Keratinocyte (primary cell): ENCODE measurements around the gene WDR70.

Experiments used
- EZH2 ChIP-seq: IDR thresholded peaks from one replicate; pipeline ENCODE4 v1.6.1; 2012; ENCODE audit warnings: inconsistent platforms, mild to moderate bottlenecking, low read length, moderate library complexity
- TF ChIP-seq, protein P1 (sequence below), 3 experiments: IDR thresholded peaks in 1 of 3; conservative IDR thresholded peaks in 1 of 3; optimal IDR thresholded peaks in 1 of 3; 2 replicates in 2 of 3; 3 replicates in 1 of 3; pipeline versions ENCODE3 to v1.5.1; 2011; ENCODE audit warnings: low read length in 3 of 3, mild to moderate bottlenecking in 3 of 3, moderate library complexity in 2 of 3, control low read depth in 1 of 3, inconsistent platforms in 1 of 3; ENCODE audit not compliant: insufficient read depth in 2 of 3; ENCODE audit errors: extremely low read depth in 1 of 3

DNA sequence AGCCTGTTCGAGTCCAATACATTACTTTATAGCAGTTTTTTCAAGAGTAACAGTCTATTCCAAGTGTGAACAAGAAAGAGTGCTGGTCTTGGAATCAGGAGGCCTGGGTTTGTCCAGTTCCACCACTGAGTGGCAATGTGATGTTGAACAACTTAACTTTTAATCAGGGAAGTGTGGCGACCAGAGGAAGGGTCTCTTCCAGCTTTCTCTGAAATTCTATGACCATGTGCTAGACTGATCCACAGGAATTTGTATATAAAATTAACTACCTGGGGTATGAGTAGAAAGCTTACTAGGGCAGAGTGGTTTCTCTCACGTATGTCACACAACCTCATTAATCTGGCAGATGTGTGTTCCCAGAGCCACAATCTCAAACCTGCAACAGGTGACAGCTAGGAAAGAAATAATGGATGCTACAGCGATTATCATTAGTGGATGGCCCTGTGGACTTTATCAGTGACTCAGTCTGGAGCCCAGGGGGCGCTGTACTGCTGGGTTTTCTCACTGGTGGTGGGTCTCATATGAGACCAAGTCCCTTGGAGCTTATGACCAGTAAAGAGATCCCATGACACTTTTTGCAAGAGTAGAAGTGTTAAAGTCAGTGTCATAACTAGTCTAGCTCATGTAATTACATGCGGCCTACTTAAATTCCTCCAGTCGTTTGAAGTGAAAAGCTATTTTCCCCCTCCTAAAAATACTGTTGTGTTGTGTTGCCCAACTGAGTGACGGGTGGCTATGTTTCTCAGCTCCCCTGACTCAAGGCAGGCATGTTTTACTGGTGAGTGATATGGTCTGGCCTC, 344.2 kb downstream of the WDR70 start:
- TF ChIP-seq, protein P1, sequence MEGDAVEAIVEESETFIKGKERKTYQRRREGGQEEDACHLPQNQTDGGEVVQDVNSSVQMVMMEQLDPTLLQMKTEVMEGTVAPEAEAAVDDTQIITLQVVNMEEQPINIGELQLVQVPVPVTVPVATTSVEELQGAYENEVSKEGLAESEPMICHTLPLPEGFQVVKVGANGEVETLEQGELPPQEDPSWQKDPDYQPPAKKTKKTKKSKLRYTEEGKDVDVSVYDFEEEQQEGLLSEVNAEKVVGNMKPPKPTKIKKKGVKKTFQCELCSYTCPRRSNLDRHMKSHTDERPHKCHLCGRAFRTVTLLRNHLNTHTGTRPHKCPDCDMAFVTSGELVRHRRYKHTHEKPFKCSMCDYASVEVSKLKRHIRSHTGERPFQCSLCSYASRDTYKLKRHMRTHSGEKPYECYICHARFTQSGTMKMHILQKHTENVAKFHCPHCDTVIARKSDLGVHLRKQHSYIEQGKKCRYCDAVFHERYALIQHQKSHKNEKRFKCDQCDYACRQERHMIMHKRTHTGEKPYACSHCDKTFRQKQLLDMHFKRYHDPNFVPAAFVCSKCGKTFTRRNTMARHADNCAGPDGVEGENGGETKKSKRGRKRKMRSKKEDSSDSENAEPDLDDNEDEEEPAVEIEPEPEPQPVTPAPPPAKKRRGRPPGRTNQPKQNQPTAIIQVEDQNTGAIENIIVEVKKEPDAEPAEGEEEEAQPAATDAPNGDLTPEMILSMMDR (optimal IDR thresholded peaks at IDR 0.05 in 1 of 3, IDR thresholded peaks at IDR 0.05 in 1 of 3, conservative IDR thresholded peaks at IDR 0.05 in 1 of 3; ENCODE audit: extremely low read depth in 1 of 3, insufficient read depth in 2 of 3, low read length in 3 of 3), result peak; percentile 52 to 67 (median 64)
- TF ChIP-seq EZH2, result no peak
